GM12872 (cell line): ENCODE results near the gene TOB1.

Experiments used
- TF ChIP-seq, protein P1 (sequence below): IDR thresholded peaks from 3 replicates; pipeline ENCODE4 v1.5.1; 2011; ENCODE audit warnings: low read depth, mild to moderate bottlenecking, low read length, moderate library complexity; ENCODE audit not compliant: insufficient read depth

TOB1 gene

DNA sequence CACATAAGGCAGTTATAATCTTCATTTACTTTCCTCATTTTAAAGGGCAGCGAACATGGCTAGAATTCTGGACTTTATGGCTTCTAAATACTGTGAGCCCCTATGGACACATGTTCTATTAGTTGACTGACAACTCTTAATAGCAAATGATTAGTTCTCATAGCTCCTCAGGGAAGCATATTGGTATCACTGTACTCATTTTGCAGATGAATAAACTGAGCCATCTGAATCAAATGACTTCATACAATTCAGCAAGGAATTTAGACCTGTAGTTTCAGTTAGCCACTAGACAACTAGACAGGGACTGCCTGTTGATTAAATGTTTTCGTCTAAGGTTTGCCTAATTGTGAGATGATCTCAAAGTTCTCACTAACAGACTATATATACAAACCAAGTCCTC is 9.7 kb downstream of the TOB1 start:
- TF ChIP-seq, protein P1, sequence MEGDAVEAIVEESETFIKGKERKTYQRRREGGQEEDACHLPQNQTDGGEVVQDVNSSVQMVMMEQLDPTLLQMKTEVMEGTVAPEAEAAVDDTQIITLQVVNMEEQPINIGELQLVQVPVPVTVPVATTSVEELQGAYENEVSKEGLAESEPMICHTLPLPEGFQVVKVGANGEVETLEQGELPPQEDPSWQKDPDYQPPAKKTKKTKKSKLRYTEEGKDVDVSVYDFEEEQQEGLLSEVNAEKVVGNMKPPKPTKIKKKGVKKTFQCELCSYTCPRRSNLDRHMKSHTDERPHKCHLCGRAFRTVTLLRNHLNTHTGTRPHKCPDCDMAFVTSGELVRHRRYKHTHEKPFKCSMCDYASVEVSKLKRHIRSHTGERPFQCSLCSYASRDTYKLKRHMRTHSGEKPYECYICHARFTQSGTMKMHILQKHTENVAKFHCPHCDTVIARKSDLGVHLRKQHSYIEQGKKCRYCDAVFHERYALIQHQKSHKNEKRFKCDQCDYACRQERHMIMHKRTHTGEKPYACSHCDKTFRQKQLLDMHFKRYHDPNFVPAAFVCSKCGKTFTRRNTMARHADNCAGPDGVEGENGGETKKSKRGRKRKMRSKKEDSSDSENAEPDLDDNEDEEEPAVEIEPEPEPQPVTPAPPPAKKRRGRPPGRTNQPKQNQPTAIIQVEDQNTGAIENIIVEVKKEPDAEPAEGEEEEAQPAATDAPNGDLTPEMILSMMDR, result no peak

DNA sequence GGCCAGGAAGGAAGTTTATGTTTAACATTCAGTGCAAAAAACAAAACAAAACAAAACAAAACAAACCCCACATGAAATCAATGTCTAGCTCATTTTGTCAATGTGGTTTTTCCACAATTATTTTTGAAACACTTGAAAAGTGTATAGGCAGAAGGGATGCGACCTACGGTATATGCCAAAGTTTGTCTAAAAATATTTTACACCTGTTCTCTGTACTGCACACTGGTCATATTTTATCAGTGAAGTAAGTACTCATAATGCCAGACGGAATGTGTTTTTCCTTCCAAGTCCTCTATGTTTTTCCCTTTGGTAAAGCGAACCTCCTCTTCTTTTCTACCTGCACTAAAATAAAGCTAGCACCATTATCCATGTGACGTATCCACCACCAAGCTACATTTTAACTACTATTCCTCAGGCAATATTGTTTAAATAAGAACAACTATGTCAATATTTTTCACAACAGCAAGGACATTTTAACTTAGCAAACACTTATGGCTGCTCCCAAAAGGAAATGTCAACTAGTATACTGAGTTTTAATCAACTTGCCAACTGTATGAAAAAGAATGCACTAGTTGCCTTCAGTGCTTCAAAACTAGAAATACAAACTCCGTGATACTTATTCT is 10.3 kb downstream of the TOB1 start:
- TF ChIP-seq, protein P1, result no peak

DNA sequence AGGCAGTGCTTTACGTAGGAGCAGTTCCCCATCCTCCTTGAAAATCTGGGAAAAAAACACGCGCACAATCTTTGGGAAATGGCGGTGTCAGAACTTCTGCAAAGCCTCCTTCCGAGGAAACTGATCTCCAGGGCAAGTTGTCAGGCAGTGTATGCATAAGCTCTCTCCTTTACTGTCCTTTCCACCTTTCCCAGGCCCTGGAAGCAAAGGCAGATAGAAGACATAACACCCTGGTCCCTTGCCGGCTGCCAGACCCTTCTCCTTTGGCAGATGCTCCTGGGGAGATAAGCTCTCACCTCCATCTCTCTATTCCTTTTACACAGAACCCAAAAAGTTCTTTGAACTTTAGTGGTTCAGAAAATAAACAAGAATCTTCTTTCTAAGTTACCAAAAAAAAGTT is 12.4 kb downstream of the TOB1 start:
- TF ChIP-seq, protein P1, result no peak

DNA sequence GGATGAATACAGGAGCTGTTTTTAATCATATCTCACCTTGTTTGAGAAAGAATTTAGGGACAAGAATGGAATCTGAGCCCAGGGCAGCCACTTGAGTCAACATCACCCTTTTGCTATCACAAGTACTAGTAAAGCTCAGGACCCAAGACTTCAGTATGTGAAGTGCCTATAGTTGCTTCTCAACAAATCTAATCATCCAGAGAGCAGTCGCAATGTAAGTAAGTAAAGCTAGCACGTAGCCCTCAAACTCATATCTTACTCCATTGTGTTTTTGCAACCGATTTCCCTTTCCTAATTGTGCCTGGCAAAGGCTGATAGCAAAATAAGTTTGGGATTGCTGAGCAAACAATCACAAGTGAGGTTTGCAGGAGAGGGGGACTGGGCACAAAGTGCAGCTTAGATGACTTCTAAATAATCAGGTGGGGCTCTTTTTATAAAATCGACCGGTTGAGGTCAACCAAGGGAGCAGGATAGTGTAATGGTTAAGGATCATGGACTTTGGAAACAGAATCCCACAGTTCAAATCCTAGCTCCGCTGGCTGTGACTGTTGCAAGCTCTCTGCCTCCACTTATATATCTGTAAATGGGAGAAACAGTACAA is 13.0 kb downstream of the TOB1 start:
- TF ChIP-seq, protein P1, result no peak

DNA sequence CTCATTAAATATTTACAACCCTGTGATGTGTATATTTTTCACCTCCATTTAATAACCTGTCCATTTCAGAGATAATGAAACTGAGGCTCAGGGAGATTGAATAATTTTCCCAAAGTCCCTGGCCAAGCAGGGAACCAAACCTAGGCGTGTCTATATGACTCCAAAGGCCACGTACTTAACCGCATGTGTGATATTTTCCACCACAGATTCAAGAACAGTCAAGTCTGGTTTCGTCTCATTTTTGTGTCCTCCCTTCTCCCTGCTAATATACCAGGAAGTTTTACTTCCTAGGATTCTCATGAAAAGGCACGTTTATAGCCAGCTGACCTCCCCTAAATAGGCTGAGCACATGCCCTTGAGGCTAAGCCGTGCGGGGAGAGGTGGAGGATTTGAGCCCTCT is 15.5 kb downstream of the TOB1 start:
- TF ChIP-seq, protein P1, result no peak

DNA sequence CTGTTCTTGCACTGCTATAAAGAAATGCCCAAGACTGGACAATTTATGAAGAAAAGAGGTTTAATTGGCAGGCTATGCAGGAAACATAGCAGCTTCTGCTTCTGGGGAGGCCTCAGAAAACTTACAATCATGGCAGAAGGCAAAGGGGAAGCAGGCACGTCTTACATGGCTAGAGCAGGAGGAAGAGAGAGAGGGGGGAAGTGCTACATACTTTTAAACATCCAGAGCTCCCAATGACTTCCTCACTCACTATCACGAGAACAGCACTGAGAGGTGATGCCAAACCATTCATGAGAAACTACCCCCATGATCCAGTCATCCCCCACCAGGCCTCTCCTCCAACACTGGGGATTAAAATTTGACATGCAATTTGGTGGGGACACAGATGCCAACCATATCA is 17.4 kb downstream of the TOB1 start:
- TF ChIP-seq, protein P1, result no peak

DNA sequence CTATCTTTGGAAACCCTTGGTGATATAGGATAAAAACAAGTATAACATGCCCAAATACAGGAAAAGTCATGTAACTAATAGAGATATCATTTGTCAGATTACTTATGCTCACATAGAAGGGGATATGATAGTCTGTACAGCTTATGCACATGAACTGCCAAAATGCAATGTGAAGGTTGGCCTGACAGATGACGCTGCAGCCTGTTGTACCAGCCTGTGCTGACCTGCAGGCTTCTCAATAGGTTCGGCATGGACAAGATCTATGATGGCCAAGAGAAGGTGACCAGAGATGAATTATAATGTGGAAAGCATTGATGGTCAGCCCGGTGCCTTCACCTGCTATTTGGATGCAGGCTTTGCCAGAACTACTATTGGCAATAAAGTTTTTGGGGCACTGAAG is 18.1 kb downstream of the TOB1 start:
- TF ChIP-seq, protein P1, result no peak
